Karpas-422 (cell line): ENCODE data around the gene NUCB1. TPM values are rescaled to one million over a fixed set of nuclear protein-coding genes. Genes with fewer than 3 reads are reported as not detected.

Experiments used
- DNase-seq: peaks from one replicate; pipeline ENCODE4 v3.0.0-alpha.2; 2015
- H2AFZ ChIP-seq: fragments of 200-600 bp; sonication (generic); 2 replicates; pipeline ENCODE4 v1.6.1; 2014; ENCODE audit warnings: antibody characterized with exemption, low read length, mixed read lengths
- H3K27ac ChIP-seq: fragments of 200-600 bp; sonication (generic); 2 replicates; pipeline ENCODE4 v1.5.1; 2014; ENCODE audit warnings: mild to moderate bottlenecking, low read length, moderate library complexity
- H3K27me3 ChIP-seq: fragments of 200-600 bp; sonication (generic); 2 replicates; pipeline ENCODE4 v1.6.1; 2014; ENCODE audit warnings: low read length, mixed read lengths
- H3K36me3 ChIP-seq: fragments of 200-600 bp; sonication (generic); 2 replicates; pipeline ENCODE4 v1.6.1; 2014; ENCODE audit warnings: low read length, mixed read lengths; ENCODE audit not compliant: insufficient read depth
- H3K4me1 ChIP-seq: fragments of 200-600 bp; sonication (generic); 2 replicates; pipeline ENCODE4 v1.6.1; 2014; ENCODE audit warnings: mild to moderate bottlenecking, low read length, mixed read lengths
- H3K4me2 ChIP-seq: fragments of 200-600 bp; sonication (generic); 2 replicates; pipeline ENCODE4 v1.6.1; 2014; ENCODE audit warnings: low read length, low read depth, mild to moderate bottlenecking; ENCODE audit not compliant: poor library complexity, severe bottlenecking
- H3K4me3 ChIP-seq: fragments of 200-600 bp; sonication (generic); 2 replicates; pipeline ENCODE4 v1.5.1; 2014; ENCODE audit warnings: mild to moderate bottlenecking, antibody characterized with exemption, low read length, mixed read lengths
- H3K79me2 ChIP-seq: fragments of 200-600 bp; sonication (generic); 2 replicates; pipeline ENCODE4 v1.6.1; 2014; ENCODE audit warnings: mild to moderate bottlenecking, low read length, mixed read lengths
- H3K9ac ChIP-seq: fragments of 200-600 bp; sonication (generic); 2 replicates; pipeline ENCODE4 v1.6.0; 2014; ENCODE audit warnings: low read length
- H3K9me2 ChIP-seq: fragments of 200-600 bp; sonication (generic), shearing (Covaris generic); replicated peaks from 2 replicates; pipeline ENCODE4 v1.6.0; 2014; ENCODE audit warnings: mild to moderate bottlenecking, low read length, moderate library complexity; ENCODE audit not compliant: insufficient read depth
- H3K9me3 ChIP-seq: fragments of 300-700, 200-600 bp; sonication (generic); 2 replicates; pipeline ENCODE4 v1.6.1; 2014; ENCODE audit warnings: low read length, mixed read lengths
- H4K20me1 ChIP-seq: fragments of 200-600 bp; sonication (generic); 2 replicates; pipeline ENCODE4 v1.6.1; 2014; ENCODE audit warnings: mild to moderate bottlenecking, antibody characterized with exemption, low read length, low read depth; ENCODE audit not compliant: insufficient read depth
- total RNA-seq: library from RNA; depleted of rRNA; stranded (reverse); fragments of >200 nt; shearing (Covaris generic); gene quantifications from 2 replicates; pipeline ENCODE4 v1.2.3, GENCODE V29; 2014; ENCODE audit warnings: low replicate concordance

The NUCB1 gene
- total RNA-seq, 1 experiment from 2014 or later: 57.5 TPM

GRCh38 chr19:48966541-48967345 is 66.6 kb downstream of the NUCB1 start:
- Histone ChIP-seq H3K4me1 (peaks cover 73% of the 10 kb centered on the region), H3K9me3 (no peaks in the 10 kb centered on the region), H3K36me3 (peaks cover 37% of the 10 kb centered on the region), H3K27ac (peak overlapping the region; percentile 78), H4K20me1 (peaks cover 12% of the 10 kb centered on the region), H3K9ac (peak overlapping the region; percentile 81), H3K27me3 (no peaks in the 10 kb centered on the region), H2AFZ (no peak overlapping the region), H3K79me2 (peaks cover 12% of the 10 kb centered on the region), H3K4me3 (peak overlapping the region; percentile 87), H3K4me2 (peak overlapping the region; percentile 73), H3K9me2 (no peaks in the 10 kb centered on the region)
- peak; percentile 80 for DNase-seq

DNA sequence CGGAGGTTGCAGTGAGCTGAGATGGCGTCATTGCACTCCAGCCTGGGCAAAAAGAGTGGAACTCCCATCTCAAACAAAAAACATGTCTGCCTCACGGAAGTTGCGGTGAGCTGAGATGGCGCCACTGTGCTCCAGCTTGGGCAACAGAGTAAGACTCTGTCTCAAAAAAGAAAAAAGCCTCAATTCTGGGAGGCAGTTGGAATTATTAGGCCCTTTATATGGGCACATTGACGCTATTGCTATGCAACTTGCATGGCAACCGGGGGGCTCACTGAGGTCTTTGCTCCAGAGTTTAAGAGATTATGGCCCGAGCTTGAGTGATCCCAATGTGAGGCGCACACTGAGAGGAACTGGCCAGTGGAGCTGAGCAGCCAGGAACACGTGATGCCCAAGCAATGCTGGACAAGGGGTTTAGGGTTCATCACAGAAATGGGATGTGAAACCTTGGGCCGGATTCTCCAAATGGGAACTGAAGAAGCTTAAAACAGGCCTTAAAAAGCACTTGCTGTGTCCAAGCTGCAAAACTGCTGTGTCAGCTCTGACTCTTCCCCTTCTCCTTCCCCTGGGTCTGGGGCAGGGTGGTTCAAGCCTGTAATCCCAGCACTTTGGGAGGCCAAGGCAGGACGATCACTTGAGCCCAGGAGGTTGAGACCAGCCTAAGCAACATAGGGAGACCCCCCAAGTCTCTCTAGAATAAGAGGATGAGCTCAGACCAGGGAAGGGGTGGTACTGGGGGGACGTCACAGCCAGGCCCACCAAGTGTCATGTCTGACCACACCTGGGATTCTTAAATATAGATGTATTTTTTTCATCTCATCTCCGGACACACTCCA is 67.5 kb downstream of the NUCB1 start:
- Histone ChIP-seq H3K9me3 (no peaks in the 10 kb centered on the region), H3K79me2 (peaks cover 12% of the 10 kb centered on the region), H3K9ac (peak overlapping the region; percentile 29; the same call in 1 of the 2 replicates), H3K27me3 (no peaks in the 10 kb centered on the region), H3K36me3 (peaks cover 37% of the 10 kb centered on the region), H3K9me2 (no peaks in the 10 kb centered on the region), H3K4me1 (peaks cover 65% of the 10 kb centered on the region), H2AFZ (no peak overlapping the region), H3K4me3 (no peak overlapping the region; the same call in 1 of the 2 replicates), H3K4me2 (no peak overlapping the region), H4K20me1 (peaks cover 12% of the 10 kb centered on the region), H3K27ac (peak overlapping the region; percentile 78)
- DNase-seq: peak; percentile 92

DNA sequence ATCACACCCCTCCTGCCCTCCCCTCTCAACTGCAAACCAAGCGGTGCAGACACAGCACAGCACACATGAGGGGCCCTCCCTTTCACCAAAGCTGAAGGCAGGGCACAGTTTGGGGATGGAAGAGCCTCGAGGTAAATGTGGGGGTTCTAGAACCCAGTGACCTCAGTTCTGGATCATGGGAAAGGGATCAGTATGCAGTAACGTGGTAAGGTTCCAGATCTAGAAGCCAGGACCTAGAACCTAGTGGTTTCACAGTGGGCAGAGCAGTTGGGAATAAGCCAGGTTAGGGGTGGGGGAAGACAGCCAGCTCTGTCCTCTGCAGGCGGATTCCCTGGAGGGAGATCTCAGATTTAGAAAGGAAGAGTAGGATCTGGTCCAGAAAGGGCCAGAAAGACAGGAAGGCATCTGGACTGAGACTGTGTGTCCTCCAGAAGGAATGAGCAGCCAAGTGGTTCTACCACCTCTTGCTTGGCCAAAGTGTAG is 68.1 kb downstream of the NUCB1 start:
- no peak overlapping the region for H3K4me2 ChIP-seq
- no peak overlapping the region for H2AFZ ChIP-seq
- H3K9me3 ChIP-seq: no peaks in the 10 kb centered on the region
- H3K4me1 ChIP-seq: peaks cover 58% of the 10 kb centered on the region
- DNase-seq: no peak
- H3K9ac ChIP-seq: peak overlapping the region; percentile 29; the same call in 1 of the 2 replicates
- H3K27me3 ChIP-seq: no peaks in the 10 kb centered on the region
- H3K27ac ChIP-seq: peak overlapping the region; percentile 78
- peaks cover 37% of the 10 kb centered on the region for H3K36me3 ChIP-seq
- H4K20me1 ChIP-seq: peaks cover 12% of the 10 kb centered on the region
- H3K79me2 ChIP-seq: peaks cover 12% of the 10 kb centered on the region
- H3K4me3 ChIP-seq: no peak overlapping the region
- no peaks in the 10 kb centered on the region for H3K9me2 ChIP-seq

DNA sequence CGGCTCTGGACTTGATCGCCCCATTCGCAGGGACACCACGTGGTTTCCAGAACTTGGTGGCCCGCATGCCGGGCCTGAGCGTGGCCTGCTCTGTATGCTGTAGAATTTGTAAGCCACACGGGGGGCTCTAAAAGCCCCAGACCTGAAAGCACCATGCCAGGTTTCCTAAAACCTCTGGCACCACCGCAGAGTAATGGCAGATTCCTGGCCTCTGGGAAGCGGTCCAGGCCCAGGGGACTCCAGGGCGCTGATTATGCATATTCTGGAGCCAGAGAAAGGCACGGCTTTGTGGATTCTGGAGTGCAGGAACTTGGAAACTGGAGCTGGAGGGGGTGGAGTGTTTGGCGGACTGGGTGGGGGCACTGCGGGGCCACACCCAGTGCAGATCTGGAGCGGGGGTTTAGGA is 68.7 kb downstream of the NUCB1 start:
- Histone ChIP-seq H2AFZ (no peak overlapping the region), H3K36me3 (peaks cover 41% of the 10 kb centered on the region), H3K4me3 (no peak overlapping the region), H3K4me1 (peaks cover 52% of the 10 kb centered on the region), H3K27me3 (no peaks in the 10 kb centered on the region), H3K9ac (no peak overlapping the region), H3K9me2 (no peaks in the 10 kb centered on the region), H4K20me1 (peaks cover 12% of the 10 kb centered on the region), H3K4me2 (no peak overlapping the region), H3K27ac (no peak overlapping the region), H3K79me2 (peaks cover 12% of the 10 kb centered on the region), H3K9me3 (no peaks in the 10 kb centered on the region)
- DNase-seq: peak; percentile 60

DNA sequence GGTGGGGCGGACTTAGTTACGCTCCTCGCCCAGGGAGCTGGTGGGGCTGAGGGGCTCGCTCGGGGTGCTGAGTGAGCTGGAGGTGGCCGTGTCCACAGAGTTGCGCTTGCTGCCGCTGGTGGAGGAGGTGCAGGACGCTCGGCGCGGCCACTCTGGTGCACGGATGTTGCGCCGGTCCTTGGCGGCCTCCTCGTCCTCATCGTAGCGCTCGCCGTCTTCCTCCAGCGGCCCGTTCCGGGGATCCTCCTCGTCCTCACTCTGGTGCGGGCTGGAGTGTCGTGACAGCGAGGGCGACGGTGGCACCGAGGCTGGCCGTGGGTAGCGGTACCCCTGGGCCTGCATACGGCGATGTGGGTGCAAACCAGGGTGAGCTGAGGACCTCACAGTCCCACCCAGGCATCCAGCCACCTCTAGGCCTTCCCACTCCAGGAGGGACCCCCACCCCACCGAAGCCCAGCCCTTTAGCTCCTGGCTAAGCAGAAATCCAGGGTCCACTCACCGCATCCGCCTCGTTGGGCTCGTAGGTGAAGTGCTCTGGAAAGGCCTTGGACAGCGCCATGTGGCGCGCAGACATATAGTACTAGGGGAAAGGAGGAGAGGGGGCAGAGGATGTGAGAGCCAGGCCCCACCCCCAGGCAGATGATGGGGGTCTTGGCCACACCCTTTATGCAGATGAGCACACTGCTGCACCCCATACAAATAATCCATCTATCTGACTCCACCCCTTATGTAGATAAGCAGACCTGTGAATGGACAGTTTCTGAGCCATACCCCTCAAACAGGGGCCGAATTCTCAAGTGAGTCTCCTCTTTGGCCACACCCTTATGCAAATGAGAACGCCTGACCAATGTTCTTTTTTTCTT is 69.4 kb downstream of the NUCB1 start:
- Histone ChIP-seq H3K79me2 (peaks cover 12% of the 10 kb centered on the region), H3K9me2 (no peaks in the 10 kb centered on the region), H3K27me3 (no peaks in the 10 kb centered on the region), H3K4me2 (peak overlapping the region; percentile 34), H3K27ac (peak overlapping the region; percentile 26; the same call in 1 of the 2 replicates), H3K36me3 (peaks cover 47% of the 10 kb centered on the region), H3K9ac (no peak overlapping the region), H3K9me3 (no peaks in the 10 kb centered on the region), H3K4me3 (no peak overlapping the region), H2AFZ (no peak overlapping the region), H4K20me1 (peaks cover 12% of the 10 kb centered on the region), H3K4me1 (peaks cover 45% of the 10 kb centered on the region)
- peak; percentile 98 for DNase-seq

GRCh38 chr19:48970139-48970766 is 70.1 kb downstream of the NUCB1 start:
- Histone ChIP-seq H3K79me2 (peaks cover 11% of the 10 kb centered on the region), H2AFZ (no peak overlapping the region), H3K27ac (peak overlapping the region; percentile 26; the same call in 1 of the 2 replicates), H3K4me1 (peaks cover 42% of the 10 kb centered on the region), H3K4me3 (no peak overlapping the region), H3K36me3 (peaks cover 48% of the 10 kb centered on the region), H4K20me1 (peaks cover 11% of the 10 kb centered on the region), H3K9me3 (no peaks in the 10 kb centered on the region), H3K4me2 (peak overlapping the region; percentile 34), H3K9me2 (no peaks in the 10 kb centered on the region), H3K9ac (no peak overlapping the region), H3K27me3 (no peaks in the 10 kb centered on the region)
- peak; percentile 46 for DNase-seq

DNA sequence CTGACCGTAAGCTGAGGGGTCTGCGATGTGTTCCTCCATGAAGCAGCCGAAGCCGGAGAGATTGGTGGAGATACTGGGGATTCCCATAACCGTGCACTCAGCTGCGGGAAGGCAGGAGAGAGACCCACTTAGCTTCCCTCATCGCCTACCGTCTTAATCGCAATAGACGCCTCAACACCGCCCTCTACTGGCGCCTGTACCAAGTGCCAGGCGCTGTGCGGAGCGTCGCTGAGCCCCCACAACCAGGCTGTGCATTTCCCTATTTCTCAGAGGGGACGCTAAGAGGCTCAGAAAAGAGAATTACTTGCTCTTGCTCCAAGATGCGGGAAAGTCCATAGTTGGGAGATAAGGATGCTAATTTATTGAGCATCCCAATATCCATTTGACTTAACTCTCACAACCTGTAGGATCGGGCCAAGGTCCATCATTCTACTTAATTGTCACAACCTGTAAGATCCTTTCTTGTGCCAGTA is 70.8 kb downstream of the NUCB1 start:
- Histone ChIP-seq H3K36me3 (peaks cover 44% of the 10 kb centered on the region), H3K4me3 (no peak overlapping the region), H3K4me1 (peaks cover 41% of the 10 kb centered on the region), H3K9me2 (no peaks in the 10 kb centered on the region), H2AFZ (no peak overlapping the region), H3K79me2 (peaks cover 5% of the 10 kb centered on the region), H3K4me2 (no peak overlapping the region), H4K20me1 (peaks cover 5% of the 10 kb centered on the region), H3K27ac (no peak overlapping the region), H3K27me3 (no peaks in the 10 kb centered on the region), H3K9ac (no peak overlapping the region), H3K9me3 (no peaks in the 10 kb centered on the region)
- peak; percentile 97 for DNase-seq
